GM18507 (cell line): ENCODE results near the gene SYT13.

Source experiments
- DNase-seq: peaks from one replicate; pipeline ENCODE4 v3.0.0; 2011; ENCODE audit warnings: low read depth; ENCODE audit not compliant: insufficient read length; ENCODE audit errors: extremely low spot score
- FAIRE-seq: peaks from 2 replicates; lab custom pipeline; 2011; peaks lifted over from hg19 to GRCh38; lab: Jason Lieb, UNC

Gene SYT13

GRCh38 chr11:45226901-45227300, 59.2 kb downstream of the SYT13 start:
- FAIRE-seq = no peak
- no peak for DNase-seq

DNA sequence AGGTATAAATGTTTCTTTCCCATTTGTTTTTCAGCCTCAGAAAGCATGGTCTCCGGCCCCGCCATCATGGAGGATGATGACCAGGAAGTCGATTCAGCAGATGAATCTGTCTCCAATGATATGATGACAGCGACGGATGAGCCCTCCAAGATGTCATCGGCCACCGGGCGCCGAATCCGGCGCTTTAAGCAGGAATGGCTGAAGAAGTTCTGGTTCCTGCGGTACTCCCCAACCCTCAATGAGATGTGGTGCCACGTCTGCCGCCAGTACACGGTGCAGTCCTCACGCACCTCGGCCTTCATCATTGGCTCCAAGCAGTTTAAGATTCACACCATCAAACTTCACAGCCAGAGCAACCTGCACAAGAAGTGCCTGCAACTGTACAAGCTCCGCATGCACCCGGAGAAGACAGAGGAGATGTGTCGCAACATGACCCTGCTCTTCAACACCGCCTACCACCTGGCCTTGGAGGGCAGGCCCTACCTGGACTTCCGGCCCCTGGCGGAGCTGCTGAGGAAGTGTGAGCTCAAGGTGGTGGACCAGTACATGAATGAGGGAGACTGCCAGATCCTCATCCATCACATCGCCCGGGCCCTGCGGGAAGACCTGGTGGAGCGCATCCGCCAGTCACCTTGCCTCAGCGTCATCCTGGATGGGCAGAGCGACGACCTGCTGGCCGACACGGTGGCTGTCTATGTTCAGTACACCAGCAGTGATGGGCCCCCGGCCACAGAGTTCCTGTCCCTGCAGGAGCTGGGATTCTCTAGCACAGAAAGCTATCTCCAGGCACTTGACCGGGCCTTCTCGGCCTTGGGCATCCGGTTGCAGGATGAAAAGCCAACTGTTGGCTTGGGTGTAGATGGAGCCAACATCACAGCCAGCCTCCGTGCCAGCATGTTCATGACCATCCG, 59.9 kb downstream of the SYT13 start:
- DNase-seq (no peak), FAIRE-seq (no peak)

- FAIRE-seq (no peak), DNase-seq (no peak)
These were observed 60.9 kb downstream of the SYT13 start for GRCh38 chr11:45225277-45225676.

GRCh38 chr11:45224766-45225165, 61.4 kb downstream of the SYT13 start:
- no peak for FAIRE-seq

DNA sequence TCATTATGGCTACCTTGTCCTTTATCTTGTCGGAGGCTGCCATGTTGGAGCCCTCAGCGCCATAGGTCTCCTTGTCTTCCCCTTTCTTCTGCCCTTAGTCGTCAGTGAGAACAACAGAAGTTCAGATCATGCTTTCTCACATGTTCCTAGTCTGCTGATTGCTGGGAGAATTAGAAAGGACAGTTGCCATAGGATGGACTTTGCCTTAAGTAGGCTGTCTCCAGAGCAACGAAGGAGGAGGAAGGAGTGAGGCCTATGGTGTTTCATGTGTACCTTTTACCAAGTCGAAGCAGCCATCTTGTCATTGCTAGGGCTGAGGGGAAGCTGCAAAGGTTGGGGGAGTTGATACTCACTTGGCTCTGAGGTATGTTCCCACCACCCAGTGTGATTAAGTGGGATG, 62.6 kb downstream of the SYT13 start:
- no peak for FAIRE-seq
- DNase-seq = no peak

More at GRCh38 chr11:45224766-45225165, 61.4 kb downstream of the SYT13 start:
- DNase-seq = no peak

DNA sequence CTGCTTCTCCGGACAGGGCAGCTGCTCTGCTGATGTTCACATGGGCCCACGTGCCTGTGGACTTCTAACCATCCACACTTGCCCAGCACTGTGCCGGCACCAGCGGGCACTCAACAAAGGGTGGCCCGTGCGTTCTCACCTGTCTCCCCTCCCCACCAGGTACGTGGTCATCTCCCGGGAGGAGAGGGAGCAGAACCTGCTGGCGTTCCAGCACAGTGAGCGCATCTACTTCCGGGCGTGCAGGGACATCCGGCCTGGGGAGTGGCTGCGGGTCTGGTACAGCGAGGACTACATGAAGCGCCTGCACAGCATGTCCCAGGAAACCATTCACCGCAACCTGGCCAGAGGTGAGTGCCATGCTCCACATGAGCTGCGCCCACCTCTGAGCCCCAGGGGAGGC, 66.7 kb downstream of the SYT13 start:
- FAIRE-seq (no peak), DNase-seq (no peak)

DNA sequence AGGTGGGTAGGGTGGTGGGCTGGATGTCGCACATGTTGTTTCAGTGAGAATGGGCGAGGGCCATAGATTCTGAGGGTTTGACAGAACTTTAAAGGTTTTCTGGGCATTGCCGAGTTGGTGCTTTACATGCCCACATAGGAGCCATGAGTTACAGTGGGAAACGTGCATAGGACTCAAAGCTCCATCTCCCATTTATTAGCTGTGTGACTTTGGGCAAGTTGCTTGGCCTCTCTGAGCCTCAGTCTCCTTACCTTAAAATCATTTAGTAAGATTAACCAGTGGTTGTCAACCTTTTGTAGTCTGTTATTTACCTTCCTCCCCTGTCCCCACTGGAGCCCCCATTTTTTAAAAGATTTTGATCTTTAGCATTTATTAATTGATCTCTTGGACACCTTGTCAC, 67.4 kb downstream of the SYT13 start:
- FAIRE-seq = no peak
- DNase-seq = no peak

DNA sequence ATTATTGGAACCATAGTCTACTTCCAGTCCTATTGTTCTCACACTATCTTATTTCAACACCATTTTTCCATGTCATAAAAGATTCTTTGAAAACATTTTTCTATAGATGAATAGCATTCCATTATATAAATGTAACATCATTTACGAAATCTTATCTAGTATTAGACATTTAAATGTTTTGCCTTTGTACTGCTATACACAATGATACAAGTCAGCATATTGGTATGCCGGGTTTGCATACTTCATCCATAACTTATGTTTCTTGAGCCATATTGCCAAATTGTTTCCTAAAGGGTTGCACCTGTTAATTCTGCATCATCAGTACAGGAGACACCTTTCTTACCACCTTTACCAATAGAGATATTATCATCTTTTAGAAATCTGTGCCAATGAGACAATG, 68.2 kb downstream of the SYT13 start:
- DNase-seq = no peak
- FAIRE-seq = no peak

DNA sequence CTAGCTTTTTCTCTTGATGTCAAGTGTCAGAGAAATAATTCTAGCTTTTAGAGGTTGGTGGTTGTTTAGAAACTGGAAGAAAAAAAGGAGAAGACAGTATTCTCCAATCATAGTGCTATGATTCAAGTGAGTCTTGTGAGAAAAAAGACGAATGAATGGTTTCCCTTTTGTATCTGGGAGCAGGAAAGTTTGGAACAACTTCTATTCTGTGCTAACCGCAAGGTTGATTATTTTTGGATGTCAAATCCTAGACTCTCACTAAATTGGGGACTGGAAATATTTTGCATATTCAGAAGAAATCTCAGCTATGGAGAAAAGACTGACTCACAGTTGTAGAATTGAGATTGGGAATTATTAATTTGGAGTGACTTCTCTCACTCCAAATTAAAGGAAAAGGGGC, 69.2 kb downstream of the SYT13 start:
- FAIRE-seq (no peak), DNase-seq (no peak)

- DNase-seq (no peak), FAIRE-seq (no peak)
These were observed 70.1 kb downstream of the SYT13 start for GRCh38 chr11:45216031-45216430.

DNA sequence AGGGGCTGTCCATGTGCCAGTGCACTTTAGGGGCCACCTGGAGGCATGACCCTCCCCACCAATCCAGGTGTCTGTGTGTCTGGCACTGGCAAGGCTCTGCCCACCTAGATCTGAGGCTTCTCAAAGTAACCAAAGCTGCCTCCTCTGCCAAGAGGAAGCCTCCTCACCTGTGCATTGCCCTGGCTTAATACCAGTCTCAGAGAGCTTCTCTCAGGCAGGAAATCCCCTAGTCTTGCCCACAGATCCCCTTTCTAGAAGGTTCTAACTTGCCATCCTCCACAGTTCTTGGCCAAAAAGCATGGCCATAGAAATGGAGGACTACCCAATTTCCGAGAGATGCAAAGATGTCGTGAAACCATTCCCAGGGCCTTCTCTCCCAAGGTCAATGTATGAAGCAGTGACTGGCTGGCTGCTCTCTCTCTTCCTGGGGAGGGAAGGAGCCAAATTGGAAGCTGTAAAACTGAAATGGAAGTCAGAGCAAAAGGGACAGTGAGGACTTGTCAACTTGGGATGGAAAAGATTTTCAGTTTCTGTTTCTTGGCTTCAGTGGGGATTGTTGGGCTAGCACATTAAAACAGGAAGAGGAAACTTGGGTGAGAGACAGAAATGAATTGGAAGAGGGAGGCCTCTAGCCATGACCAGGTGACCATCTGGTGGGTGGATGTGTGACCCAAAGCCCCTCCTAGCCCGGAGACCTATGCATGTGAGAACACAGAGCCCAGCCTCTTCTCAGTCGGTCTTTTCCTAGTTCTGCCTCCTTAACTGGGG, 70.9 kb downstream of the SYT13 start:
- peak; percentile 44 for FAIRE-seq
- DNase-seq = no peak

- FAIRE-seq = no peak
- no peak for DNase-seq
These were observed 72.4 kb downstream of the SYT13 start for GRCh38 chr11:45213717-45214116.

DNA sequence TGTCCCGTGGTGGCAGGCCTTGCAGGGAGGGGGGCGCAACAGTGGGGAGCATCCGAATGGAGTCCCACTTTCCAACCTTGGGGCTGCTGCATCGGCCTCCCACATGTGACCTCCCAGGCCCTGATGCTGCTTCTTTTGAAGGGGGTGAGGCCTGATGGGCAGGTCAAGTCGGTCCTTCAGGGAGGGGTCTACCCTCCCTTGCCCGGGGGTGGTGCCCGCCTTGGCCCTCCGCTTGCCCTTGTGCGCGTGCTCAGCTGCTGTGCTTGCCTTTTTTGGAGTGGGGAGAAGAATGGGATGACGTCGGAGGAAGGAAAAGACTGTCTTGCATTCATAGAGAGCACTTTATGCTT, 72.8 kb downstream of the SYT13 start:
- no peak for DNase-seq
- no peak for FAIRE-seq

DNA sequence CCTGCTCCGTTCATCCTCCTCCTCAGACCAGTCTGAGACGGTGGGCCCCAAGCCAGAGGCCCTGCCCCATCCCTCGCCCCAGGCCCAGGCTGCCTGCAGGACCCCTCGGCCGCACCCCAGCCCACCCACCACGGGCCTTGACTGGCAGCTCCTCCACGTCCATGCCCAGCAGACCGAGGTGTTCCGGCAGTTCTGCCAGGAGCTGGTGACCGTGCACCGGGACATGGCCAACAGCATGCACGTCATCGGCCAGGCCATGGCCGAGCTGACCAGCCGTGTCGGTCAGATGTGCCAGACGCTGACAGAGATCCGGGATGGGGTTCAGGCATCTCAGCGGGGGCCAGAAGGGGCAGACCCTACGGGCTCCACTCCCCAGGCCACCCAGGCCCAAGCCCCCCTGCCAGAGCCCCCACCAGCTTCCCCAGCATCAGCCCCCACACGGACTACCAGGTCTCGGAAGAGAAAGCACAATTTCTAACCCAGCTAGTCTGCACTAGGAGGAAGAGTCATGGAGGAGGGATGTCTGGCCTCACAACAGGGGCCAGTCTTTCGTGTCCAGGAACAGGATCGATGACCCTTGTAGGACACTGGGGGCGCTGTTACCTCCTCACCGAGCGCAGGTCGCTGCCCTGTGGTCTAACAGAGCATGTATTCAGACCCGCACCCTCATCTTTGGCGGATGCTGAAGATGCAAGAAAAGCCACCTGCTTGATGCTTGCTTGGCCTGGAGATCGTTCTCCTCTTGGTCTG, 73.4 kb downstream of the SYT13 start:
- FAIRE-seq (no peak), DNase-seq (no peak)

- no peak for FAIRE-seq
- no peak for DNase-seq
These were observed 74.4 kb downstream of the SYT13 start for GRCh38 chr11:45211732-45212131.

- FAIRE-seq (no peak), DNase-seq (no peak)
These were observed 75.3 kb downstream of the SYT13 start for GRCh38 chr11:45210846-45211245.

DNA sequence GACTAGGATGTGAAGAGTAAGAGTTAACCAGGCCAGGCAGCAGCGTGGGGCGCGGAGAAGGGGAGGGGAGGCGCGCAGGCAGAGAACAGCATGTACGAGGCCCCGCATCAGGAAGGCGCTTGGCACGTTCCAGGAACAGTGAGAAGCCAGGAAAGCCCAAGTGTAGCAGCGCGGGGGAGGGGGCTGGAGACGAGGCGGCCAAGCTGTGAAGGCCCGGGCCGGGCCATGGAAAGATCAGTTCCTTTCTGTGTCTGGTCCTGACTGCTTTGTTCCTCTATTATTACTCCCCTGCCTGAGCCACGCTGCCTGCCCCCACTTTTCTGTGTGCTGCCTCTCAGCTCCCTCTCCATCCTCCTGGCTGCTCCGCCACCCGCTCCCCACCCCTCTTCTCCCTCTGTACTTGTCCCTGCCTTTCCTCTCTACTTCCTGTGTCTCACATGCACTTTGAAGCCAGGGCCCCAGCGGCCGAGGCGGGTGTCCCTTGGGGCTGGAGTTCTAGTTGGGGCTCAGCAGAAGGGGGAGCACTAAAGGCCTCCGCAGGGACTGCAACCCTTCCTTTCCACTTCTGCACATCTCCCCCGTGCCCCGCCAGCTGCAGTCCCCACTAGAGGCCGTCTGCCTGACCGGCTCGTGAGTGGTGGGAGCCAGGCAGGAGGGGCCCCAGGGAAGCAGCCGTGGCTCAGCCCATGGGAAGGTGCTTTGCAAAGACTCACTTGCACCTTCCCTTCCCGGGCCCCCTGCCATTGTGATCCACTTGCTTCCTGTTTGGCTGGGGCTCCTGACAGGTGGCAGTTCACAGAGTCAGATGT, 76.0 kb downstream of the SYT13 start:
- no peak for DNase-seq
- FAIRE-seq = no peak

- no peak for FAIRE-seq
These were observed 76.9 kb downstream of the SYT13 start for GRCh38 chr11:45209000-45209879.

GRCh38 chr11:45208135-45208534, 78.0 kb downstream of the SYT13 start:
- DNase-seq (no peak), FAIRE-seq (no peak)

More at GRCh38 chr11:45209000-45209879, 76.9 kb downstream of the SYT13 start:
- DNase-seq = no peak
